Astrocyte of the spinal cord (primary cell): Measurements from ENCODE around the gene NSMCE4A.
A peak's percentile ranks its signal among the peaks of the same experiment; 100 is the strongest.

ENCODE experiments used
- DNase-seq: peaks from one replicate; pipeline ENCODE4 v3.0.0; 2011; ENCODE audit warnings: low read depth, low spot score
- H3K4me3 ChIP-seq: 2 replicates; pipeline ENCODE4 v1.5.1; 2011; ENCODE audit warnings: low read depth, mild to moderate bottlenecking, low read length, moderate library complexity
- in situ Hi-C: cut with HindIII; loops from 2 replicates; pipeline ENCODE4 v1.10.0; 2017; ENCODE audit warnings: low sequenced_read_pairs
- TF ChIP-seq, protein P1 (sequence below): IDR thresholded peaks from 2 replicates; pipeline ENCODE4 v1.5.1; 2012; ENCODE audit warnings: low read depth, mild to moderate bottlenecking, low read length, inconsistent platforms

The NSMCE4A gene

DNA sequence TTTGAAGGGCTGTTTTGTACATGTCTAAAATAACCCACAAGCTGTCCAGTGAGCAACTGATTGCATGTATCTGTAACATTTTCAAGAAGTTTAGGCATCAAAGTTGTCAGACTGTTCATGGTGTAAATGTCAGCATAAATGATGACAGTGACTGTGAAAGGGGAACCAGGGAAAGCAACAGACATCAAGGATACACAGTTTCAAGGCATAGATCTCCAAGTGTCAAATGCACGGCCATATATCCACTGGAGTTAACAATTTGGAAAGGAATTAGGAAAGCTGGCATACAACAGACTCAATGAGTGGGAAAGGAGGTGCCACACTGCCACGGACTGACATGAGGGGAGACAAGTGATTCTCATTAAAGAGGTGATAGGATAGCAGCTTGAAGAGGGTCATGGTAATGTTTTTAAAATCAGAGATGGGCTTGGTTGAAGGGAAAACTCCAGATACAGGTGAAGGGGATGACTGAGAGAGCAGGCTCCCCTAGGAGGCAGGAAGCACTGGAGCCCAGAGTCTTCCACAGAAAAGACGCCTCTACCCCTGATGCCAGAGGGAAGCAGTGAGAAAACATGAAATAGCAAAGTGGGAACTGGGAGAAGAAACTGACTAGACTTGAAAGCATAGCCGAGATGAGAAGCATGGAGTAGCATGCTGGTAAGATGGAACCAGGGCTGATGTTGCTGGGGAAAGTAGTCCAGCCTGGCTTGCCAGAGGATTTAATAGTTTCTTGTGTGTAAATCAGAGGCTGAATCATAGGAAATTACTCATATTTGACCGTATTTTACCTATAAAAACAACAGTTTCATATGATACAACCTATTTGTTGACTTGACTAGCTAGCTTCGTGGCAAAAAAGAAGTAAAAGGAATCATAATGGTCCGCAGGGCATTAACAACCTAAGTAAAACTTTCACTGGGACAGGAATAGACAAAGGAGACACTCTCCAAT is 18.6 kb downstream of the NSMCE4A start:
- no peak overlapping the region for H3K4me3 ChIP-seq
- in situ Hi-C loops: no loop called here
- peak; percentile 56 for DNase-seq
- TF ChIP-seq, protein P1, sequence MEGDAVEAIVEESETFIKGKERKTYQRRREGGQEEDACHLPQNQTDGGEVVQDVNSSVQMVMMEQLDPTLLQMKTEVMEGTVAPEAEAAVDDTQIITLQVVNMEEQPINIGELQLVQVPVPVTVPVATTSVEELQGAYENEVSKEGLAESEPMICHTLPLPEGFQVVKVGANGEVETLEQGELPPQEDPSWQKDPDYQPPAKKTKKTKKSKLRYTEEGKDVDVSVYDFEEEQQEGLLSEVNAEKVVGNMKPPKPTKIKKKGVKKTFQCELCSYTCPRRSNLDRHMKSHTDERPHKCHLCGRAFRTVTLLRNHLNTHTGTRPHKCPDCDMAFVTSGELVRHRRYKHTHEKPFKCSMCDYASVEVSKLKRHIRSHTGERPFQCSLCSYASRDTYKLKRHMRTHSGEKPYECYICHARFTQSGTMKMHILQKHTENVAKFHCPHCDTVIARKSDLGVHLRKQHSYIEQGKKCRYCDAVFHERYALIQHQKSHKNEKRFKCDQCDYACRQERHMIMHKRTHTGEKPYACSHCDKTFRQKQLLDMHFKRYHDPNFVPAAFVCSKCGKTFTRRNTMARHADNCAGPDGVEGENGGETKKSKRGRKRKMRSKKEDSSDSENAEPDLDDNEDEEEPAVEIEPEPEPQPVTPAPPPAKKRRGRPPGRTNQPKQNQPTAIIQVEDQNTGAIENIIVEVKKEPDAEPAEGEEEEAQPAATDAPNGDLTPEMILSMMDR: no peak

DNA sequence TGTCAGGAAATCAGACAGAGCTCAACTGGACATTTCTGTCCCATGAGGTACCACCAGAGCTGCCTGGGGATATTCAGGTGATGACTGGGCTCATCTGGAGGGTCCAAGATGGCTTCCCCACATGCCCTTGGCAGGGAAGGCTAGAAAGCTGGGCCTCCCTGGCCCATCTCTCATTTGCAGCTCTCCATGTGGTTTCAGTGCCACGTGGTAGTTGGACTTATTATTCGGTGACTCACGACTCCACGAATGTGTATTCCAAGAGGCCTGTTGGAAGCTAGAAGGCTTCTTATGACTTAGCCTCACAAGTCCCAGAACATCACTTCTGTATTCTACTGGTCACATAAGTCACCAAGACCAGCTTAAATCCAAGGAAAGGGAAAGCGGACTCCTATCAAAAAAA is 22.8 kb downstream of the NSMCE4A start:
- no peak overlapping the region for H3K4me3 ChIP-seq
- in situ Hi-C loops: no loop called here
- peak; percentile 78 for DNase-seq
- TF ChIP-seq, protein P1: no peak

DNA sequence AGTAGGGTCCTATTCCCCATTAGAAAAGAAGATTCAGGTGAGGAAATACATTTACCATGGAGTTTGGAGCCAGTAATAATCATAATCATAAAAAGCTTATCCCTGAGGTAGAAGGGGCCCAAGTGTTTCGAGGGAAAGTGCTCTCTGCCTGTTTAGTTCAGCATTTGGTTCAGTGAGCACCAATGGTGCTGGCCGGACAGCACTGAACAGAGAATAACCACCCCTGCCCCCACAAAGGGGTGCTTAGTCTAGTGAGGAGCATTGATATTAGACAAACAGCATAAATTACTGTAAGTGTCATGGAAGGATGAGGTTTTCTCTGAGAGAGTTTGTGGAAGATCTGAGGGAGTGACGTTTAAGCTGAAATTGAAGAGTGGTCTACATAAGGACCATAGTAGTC is 25.6 kb downstream of the NSMCE4A start:
- no peak overlapping the region for H3K4me3 ChIP-seq
- no peak for DNase-seq
- TF ChIP-seq, protein P1: no peak
- in situ Hi-C loops: no loop called here

DNA sequence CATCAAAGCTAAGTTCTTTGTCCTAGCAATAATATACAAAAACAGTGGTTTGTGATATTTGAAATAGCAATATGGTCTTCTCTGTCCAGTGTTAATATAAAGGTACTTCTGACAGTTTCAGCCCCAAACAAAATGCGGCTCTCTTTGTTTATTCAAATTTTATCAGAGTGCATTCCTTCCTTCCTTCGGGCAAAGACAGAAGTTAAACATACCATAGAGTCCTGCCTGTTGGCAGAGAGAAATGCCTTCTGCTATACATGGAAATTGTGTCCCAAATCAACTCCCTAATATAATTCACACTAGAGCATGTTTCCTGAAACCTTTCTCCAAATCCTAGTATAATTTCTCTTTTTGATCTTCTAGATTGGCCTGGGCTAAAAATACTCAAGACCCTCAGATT is 26.0 kb downstream of the NSMCE4A start:
- TF ChIP-seq, protein P1: no peak
- H3K4me3 ChIP-seq: no peak overlapping the region
- in situ Hi-C loops: no loop called here
- DNase-seq: no peak

DNA sequence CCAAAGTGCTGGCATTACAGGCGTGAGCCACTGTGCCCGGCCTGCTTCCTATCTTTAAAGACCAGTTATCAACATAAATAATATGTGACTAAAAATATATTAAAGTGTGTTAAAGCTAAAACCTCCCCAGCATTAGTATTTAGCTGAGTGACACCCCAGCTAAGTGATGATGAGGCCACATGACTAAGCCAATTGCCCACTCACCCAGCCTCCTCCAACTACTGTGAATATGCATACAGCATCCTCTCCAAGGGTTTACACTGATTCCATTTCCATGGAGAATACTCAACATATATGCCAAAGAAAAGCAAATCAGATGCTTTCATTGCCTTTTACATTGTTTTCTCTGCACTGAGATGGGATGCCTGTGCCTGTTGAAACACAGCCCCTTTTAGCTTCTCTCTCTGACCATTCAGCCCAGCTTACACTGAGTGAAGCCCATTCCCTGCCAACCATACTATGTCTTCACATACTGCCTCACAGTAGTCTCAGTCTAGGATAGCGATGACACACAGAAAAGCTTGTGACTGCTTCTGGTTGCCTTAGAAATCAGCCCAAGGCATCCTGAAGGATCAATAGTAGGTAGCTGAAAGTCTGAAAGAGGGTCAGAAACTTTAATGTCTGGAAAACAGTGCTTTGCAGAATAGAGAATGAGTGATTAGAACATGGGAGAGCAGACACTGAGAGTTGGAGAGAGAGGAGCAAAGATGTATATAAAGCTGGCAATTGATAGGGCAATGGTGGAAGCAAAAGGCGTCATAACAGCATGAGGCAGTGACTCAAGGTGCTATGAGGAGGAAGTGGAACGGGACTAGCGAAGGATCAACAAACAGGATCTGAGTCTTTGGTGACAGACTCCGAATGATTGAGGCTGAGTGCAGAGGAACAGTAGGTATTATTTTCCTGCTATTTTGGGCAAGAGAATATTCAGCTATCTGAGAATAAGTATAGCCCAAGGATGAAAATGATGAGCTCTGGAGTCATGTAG is 27.4 kb downstream of the NSMCE4A start:
- H3K4me3 ChIP-seq: no peak overlapping the region
- peak; percentile 38 for DNase-seq
- in situ Hi-C loops: no loop called here
- TF ChIP-seq, protein P1: no peak

DNA sequence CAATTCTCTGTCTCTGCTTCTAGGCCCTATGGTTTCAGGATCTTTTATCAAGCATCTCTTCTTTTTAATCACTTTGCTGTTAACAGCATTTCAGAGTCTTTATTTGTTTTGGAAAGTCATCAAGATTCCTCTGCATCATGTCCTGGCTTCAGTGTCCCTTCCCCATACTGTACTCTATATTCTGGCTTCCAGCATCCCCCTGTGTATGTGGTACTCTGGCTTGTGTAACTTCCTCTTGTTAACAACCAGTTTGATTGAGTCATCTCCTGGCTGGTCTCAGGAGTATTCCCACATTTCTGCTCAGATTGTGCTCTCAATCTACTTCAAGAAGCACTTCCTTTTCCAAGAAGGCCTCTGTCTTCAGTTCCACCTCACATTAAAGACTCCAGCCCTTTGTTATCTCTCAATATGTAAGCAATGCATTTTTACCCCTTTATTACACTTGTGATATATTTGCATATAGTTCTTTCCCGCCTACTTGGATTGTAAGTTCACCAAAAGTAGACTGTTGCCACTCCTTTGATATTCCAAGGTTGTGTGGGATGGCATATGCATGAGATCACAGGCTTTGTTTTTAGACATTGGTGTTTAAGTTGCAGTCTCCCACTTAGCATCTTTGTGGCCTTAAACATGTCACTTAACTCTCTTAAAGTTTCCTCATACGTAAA is 32.1 kb downstream of the NSMCE4A start:
- TF ChIP-seq, protein P1: no peak
- DNase-seq: peak; percentile 93
- in situ Hi-C loops: no loop called here
- H3K4me3 ChIP-seq: no peak overlapping the region
